ENCODE results near the gene LST1.

The LST1 gene

DNA sequence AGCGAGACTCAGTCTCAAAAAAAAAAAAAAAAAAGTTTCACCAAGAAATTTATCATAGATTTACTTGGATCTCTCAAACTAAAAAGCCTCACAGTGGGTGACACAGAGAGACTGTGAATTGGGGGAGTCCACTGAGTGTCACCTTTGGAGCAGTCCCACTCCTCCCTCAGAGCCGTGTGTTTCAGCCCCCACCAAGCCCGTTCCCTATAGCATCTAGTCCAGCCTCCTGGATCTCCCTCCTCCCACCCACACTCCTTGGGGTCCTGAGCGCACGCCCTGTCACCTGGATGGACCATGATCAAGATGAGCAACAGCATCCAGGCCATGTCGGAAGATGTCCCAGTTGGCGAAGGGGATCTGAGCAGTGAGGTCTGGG, 6.3 kb downstream of the LST1 start:
- Histone ChIP-seq H3K36me3 (ENCODE audit: control insufficient read depth, low read length) (no peaks in the 10 kb centered on the region), H3K9me3 (ENCODE audit: control insufficient read depth, insufficient read depth, low read length) (no peaks in the 10 kb centered on the region), H3K27ac (ENCODE audit: low read depth, low read length) (no peak overlapping the region), H3K4me3 (ENCODE audit: low read length) (no peak overlapping the region), H3K4me2 (ENCODE audit: low read length) (no peak overlapping the region), H3K27me3 (ENCODE audit: control insufficient read depth, low read length) (0 out of 2 replicates have a peak, but pooled peaks cover 2% of the 10 kb centered on the region), H4K20me1 (ENCODE audit: control insufficient read depth, insufficient read depth, low read depth, low read length) (no peaks in the 10 kb centered on the region), H3K4me1 (ENCODE audit: control insufficient read depth, low read length) (peaks cover 19% of the 10 kb centered on the region), H3K79me2 (ENCODE audit: control insufficient read depth, low read length) (no peaks in the 10 kb centered on the region), H3K9me2 (replicated peaks; ENCODE audit: control insufficient read depth, low read length) (no peaks in the 10 kb centered on the region), H3F3A (ENCODE audit: control insufficient read depth, insufficient read depth) (peaks cover 6% of the 10 kb centered on the region; the same call in 1 of the 2 replicates)
- TF ChIP-seq, protein P1, sequence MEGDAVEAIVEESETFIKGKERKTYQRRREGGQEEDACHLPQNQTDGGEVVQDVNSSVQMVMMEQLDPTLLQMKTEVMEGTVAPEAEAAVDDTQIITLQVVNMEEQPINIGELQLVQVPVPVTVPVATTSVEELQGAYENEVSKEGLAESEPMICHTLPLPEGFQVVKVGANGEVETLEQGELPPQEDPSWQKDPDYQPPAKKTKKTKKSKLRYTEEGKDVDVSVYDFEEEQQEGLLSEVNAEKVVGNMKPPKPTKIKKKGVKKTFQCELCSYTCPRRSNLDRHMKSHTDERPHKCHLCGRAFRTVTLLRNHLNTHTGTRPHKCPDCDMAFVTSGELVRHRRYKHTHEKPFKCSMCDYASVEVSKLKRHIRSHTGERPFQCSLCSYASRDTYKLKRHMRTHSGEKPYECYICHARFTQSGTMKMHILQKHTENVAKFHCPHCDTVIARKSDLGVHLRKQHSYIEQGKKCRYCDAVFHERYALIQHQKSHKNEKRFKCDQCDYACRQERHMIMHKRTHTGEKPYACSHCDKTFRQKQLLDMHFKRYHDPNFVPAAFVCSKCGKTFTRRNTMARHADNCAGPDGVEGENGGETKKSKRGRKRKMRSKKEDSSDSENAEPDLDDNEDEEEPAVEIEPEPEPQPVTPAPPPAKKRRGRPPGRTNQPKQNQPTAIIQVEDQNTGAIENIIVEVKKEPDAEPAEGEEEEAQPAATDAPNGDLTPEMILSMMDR (IDR thresholded peaks at IDR 0.05; ENCODE audit: low read depth, low read length, poor library complexity, severe bottlenecking): no peak
- no peak for TF ChIP-seq EZH2phosphoT487 (IDR thresholded peaks at IDR 0.05; ENCODE audit: borderline replicate concordance, low read length)

DNA sequence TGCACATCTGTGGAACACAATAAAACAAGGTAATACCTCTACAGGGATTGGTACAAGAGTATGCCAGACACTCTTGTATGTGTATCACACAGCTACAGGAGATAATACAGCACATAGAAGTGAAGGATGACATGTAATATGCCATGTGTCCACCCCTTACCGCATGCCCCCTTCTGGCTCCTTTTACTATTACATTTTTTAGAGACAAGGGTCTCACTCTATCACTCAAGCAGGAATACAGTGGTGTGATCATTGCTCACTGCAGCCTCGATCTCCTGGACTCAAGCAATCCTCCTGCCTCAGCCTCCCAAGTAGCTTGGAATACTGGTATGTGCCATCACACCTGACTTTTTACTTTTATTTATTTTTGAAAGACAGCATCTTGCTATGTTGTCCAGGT, 10.9 kb downstream of the LST1 start:
- no peaks in the 10 kb centered on the region for H3K9me2 ChIP-seq (replicated peaks; ENCODE audit: control insufficient read depth, low read length)

DNA sequence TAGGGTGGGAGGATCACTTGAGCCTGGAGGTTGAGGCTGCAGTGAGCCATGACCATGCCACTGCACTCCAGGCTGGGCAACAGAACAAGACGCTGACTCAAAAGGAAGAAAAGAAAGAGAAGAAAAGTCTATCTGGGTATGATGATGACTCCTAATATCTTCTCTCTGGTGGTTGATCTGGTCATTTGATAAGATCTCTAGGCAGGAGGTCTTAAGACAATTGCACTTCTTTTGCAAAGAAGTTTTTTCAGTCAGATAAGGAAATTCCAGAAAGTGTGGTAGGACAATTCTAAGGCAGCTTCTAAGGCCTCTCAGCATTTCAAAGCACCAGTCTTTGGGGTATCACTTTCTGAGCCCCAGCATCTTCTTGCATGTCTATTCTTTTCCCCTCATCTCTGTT, 21.2 kb downstream of the LST1 start:
- H3K9me3 ChIP-seq (ENCODE audit: control insufficient read depth, insufficient read depth, low read length): no peaks in the 10 kb centered on the region
- no peaks in the 10 kb centered on the region for H4K20me1 ChIP-seq (ENCODE audit: control insufficient read depth, insufficient read depth, low read depth, low read length)
- no peak overlapping the region for H3K4me3 ChIP-seq (ENCODE audit: low read length)
- H3K27me3 ChIP-seq (ENCODE audit: control insufficient read depth, low read length): no peaks in the 10 kb centered on the region
- H3K27ac ChIP-seq (ENCODE audit: low read depth, low read length): no peak overlapping the region
- H3K36me3 ChIP-seq (ENCODE audit: control insufficient read depth, low read length): no peaks in the 10 kb centered on the region
- H3K4me1 ChIP-seq (ENCODE audit: control insufficient read depth, low read length): no peaks in the 10 kb centered on the region
- H3F3A ChIP-seq (ENCODE audit: control insufficient read depth, insufficient read depth): no peaks in the 10 kb centered on the region; the same call in 1 of the 2 replicates
- no peaks in the 10 kb centered on the region for H3K9me2 ChIP-seq (replicated peaks; ENCODE audit: control insufficient read depth, low read length)
- no peaks in the 10 kb centered on the region for H3K79me2 ChIP-seq (ENCODE audit: control insufficient read depth, low read length)
- TF ChIP-seq EZH2phosphoT487 (IDR thresholded peaks at IDR 0.05; ENCODE audit: borderline replicate concordance, low read length): no peak
- TF ChIP-seq, protein P1 (IDR thresholded peaks at IDR 0.05; ENCODE audit: low read depth, low read length, poor library complexity, severe bottlenecking): no peak
- no peak overlapping the region for H3K4me2 ChIP-seq (ENCODE audit: low read length)

More for the DNA sequence above, 10.9 kb downstream of the LST1 start:
- H3K27me3 ChIP-seq (ENCODE audit: control insufficient read depth, low read length): no peaks in the 10 kb centered on the region
- H3K9me3 ChIP-seq (ENCODE audit: control insufficient read depth, insufficient read depth, low read length): no peaks in the 10 kb centered on the region
- peaks cover 22% of the 10 kb centered on the region for H3K4me1 ChIP-seq (ENCODE audit: control insufficient read depth, low read length)
- no peaks in the 10 kb centered on the region for H3K36me3 ChIP-seq (ENCODE audit: control insufficient read depth, low read length)
- H3K79me2 ChIP-seq (ENCODE audit: control insufficient read depth, low read length): no peaks in the 10 kb centered on the region
- no peak overlapping the region for H3K4me2 ChIP-seq (ENCODE audit: low read length)
- no peak overlapping the region for H3K4me3 ChIP-seq (ENCODE audit: low read length)
- peaks cover 3% of the 10 kb centered on the region; the same call in 1 of the 2 replicates for H3F3A ChIP-seq (ENCODE audit: control insufficient read depth, insufficient read depth)
- TF ChIP-seq, protein P1 (IDR thresholded peaks at IDR 0.05; ENCODE audit: low read depth, low read length, poor library complexity, severe bottlenecking): peak; percentile 57
- TF ChIP-seq EZH2phosphoT487 (IDR thresholded peaks at IDR 0.05; ENCODE audit: borderline replicate concordance, low read length): no peak
- no peaks in the 10 kb centered on the region for H4K20me1 ChIP-seq (ENCODE audit: control insufficient read depth, insufficient read depth, low read depth, low read length)
- no peak overlapping the region for H3K27ac ChIP-seq (ENCODE audit: low read depth, low read length)
